AG10803 (cell line): Measurements from ENCODE around the gene FAM8A1.

Experiments
- DNase-seq: peaks from one replicate; pipeline ENCODE4 v3.0.0; 2010; ENCODE audit warnings: low read depth
- H3K4me3 ChIP-seq: 2 replicates; pipeline ENCODE4 v1.5.1; 2011; ENCODE audit warnings: mild to moderate bottlenecking, low read length, control low read depth
- TF ChIP-seq, protein P1 (sequence below): conservative IDR thresholded peaks from 2 replicates; pipeline ENCODE4 v1.5.1; 2011; ENCODE audit warnings: mild to moderate bottlenecking, low read length, control low read depth, inconsistent platforms

Gene FAM8A1, protein sequence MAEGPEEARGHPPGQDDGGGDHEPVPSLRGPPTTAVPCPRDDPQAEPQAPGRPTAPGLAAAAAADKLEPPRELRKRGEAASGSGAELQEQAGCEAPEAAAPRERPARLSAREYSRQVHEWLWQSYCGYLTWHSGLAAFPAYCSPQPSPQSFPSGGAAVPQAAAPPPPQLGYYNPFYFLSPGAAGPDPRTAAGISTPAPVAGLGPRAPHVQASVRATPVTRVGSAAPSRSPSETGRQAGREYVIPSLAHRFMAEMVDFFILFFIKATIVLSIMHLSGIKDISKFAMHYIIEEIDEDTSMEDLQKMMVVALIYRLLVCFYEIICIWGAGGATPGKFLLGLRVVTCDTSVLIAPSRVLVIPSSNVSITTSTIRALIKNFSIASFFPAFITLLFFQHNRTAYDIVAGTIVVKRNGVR

DNA sequence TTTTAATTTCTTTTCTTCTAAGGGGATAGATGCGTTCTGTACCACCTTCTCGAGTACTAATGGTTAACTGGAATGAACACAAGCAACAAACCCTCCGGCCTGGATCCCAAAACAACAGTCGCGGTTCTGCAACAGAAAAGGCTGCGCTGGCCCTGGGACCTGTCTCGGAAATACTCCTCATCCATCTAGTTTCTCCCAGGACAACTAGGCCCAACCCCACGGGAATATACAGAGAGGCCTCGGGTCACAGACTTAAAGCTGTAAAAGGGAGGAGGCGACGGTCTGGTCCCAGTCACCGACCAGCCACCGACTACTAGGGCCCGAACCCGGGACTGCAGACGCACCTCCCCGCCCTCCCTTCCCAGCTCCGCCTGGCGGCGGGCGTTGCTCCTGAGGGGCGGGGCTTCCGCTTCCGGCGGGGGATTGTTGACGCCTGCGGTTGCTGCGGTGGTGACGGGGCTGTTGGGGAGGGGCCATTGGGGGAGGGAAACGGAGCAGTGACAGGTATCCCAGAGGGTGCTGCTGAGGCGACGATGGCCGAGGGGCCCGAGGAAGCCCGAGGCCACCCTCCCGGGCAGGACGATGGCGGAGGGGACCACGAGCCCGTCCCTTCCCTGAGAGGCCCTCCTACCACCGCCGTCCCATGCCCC, at the start of gene FAM8A1:
TSS of gene FAM8A1 (plus strand) at position 426 of the 650 bp plus-strand sequence. CDS start at position 534, 108 bp downstream.
- H3K4me3 ChIP-seq = peak within 1 kb of the TSS; percentile 87
- DNase-seq = peak; percentile 83
- TF ChIP-seq, protein P1, sequence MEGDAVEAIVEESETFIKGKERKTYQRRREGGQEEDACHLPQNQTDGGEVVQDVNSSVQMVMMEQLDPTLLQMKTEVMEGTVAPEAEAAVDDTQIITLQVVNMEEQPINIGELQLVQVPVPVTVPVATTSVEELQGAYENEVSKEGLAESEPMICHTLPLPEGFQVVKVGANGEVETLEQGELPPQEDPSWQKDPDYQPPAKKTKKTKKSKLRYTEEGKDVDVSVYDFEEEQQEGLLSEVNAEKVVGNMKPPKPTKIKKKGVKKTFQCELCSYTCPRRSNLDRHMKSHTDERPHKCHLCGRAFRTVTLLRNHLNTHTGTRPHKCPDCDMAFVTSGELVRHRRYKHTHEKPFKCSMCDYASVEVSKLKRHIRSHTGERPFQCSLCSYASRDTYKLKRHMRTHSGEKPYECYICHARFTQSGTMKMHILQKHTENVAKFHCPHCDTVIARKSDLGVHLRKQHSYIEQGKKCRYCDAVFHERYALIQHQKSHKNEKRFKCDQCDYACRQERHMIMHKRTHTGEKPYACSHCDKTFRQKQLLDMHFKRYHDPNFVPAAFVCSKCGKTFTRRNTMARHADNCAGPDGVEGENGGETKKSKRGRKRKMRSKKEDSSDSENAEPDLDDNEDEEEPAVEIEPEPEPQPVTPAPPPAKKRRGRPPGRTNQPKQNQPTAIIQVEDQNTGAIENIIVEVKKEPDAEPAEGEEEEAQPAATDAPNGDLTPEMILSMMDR = peak; percentile 61

- TF ChIP-seq, protein P1 = no peak
Measured at GRCh38 chr6:17551383-17551958, 48.6 kb upstream of the FAM8A1 start.

GRCh38 chr6:17552861-17553260, 47.2 kb upstream of the FAM8A1 start:
- no peak overlapping the region for H3K4me3 ChIP-seq
- no peak for DNase-seq
- TF ChIP-seq, protein P1 = no peak

More at GRCh38 chr6:17551383-17551958, 48.6 kb upstream of the FAM8A1 start:
- no peak overlapping the region for H3K4me3 ChIP-seq
- DNase-seq = no peak

- H3K4me3 ChIP-seq = no peak overlapping the region
- TF ChIP-seq, protein P1 = no peak
- no peak for DNase-seq
Measured at GRCh38 chr6:17556014-17556413, 44.1 kb upstream of the FAM8A1 start.

DNA sequence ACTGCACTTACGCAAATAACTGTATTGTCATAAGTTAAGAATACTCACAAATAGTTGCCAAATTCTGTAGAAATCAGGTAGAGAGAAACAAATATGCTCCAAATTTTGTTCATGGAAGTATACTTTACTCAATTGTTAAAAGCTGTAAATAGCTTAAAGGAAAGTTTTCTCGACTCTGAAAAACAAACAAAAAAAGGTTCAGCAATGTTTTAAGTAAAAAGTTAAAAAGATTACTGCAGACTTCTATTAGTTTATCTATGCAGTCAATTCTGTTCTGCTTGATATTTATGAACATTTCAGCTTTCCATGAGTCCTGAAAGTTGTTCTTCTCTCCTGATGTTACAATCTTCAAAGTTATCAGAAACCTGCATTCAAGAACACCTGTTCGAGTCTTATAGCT, 37.5 kb upstream of the FAM8A1 start:
- DNase-seq = no peak
- H3K4me3 ChIP-seq = no peak overlapping the region
- TF ChIP-seq, protein P1 = no peak

- TF ChIP-seq, protein P1 = no peak
- no peak for DNase-seq
- no peak overlapping the region for H3K4me3 ChIP-seq
Measured at GRCh38 chr6:17565399-17565798, 34.7 kb upstream of the FAM8A1 start.
